Astrocyte (in vitro differentiated cells and primary cell): ENCODE measurements around the gene TIPARP.

ENCODE experiments used
- CTCF ChIP-seq: IDR thresholded peaks from 2 replicates; pipeline ENCODE4 v1.5.1; 2011; ENCODE audit warnings: low read depth, mild to moderate bottlenecking, inconsistent platforms, low read length, moderate library complexity; ENCODE audit not compliant: insufficient read depth
- EZH2 ChIP-seq: IDR thresholded peaks from 2 replicates; pipeline ENCODE4 v1.6.1; 2012; ENCODE audit warnings: mild to moderate bottlenecking, low read length, inconsistent platforms; ENCODE audit not compliant: insufficient read depth

GRCh38 chr3:156745766-156746165 lies 71.4 kb downstream of the TIPARP start:
- TF ChIP-seq CTCF (no peak), EZH2 (no peak)
